Measurements from ENCODE around the gene SGCA. TPM values are rescaled to one million over a fixed set of nuclear protein-coding genes. Genes with fewer than 3 reads are reported as not detected.
A peak's percentile ranks its signal among the peaks of the same experiment; 100 is the strongest.

Gene SGCA
- total and polyA plus RNA-seq, 9 of the 15 experiments (the other 6 are each of a cell fraction or from before 2014, with no cell fraction given), result not detected

GRCh38 chr17:50149417-50150353, 16.1 kb upstream of the SGCA start (continued):
- TF ChIP-seq U2AF2 (optimal IDR thresholded peaks at IDR 0.05; ENCODE audit: low read depth, low read length) (no peak), NELFE (IDR thresholded peaks at IDR 0.05; ENCODE audit: insufficient read depth, insufficient read length) (no peak), GTF2E2 (tag; IDR thresholded peaks at IDR 0.05) (no peak), SIN3B (IDR thresholded peaks at IDR 0.05; ENCODE audit: low read depth) (0 out of 2 replicates have a peak, but pooled peaks have one; percentile 46), WHSC1 (IDR thresholded peaks at IDR 0.05; ENCODE audit: low read length) (no peak), FOS (IDR thresholded peaks at IDR 0.05; ENCODE audit: extremely low read depth, insufficient read length) (no peak), E2F8 (IDR thresholded peaks at IDR 0.05; ENCODE audit: low read depth, partially characterized antibody) (no peak), ZBTB9 (CRISPR knock-in tag; IDR thresholded peaks at IDR 0.05) (no peak), PURB (CRISPR knock-in tag; IDR thresholded peaks at IDR 0.05; ENCODE audit: low read depth) (no peak), KLF10 (CRISPR knock-in tag; IDR thresholded peaks at IDR 0.05) (no peak), ZBTB1 (CRISPR knock-in tag; IDR thresholded peaks at IDR 0.05; ENCODE audit: borderline replicate concordance, low read depth) (no peak), KLF13 (tag; IDR thresholded peaks at IDR 0.05; ENCODE audit: borderline replicate concordance, low read depth) (no peak), NBN (IDR thresholded peaks at IDR 0.05; ENCODE audit: low read depth) (no peak), NFRKB (IDR thresholded peaks at IDR 0.05; ENCODE audit: low read depth) (no peak), ERF (CRISPR knock-in tag; IDR thresholded peaks at IDR 0.05) (no peak)
